HUES48 (cell line): Measurements from ENCODE around the gene ZNRF1.
A peak's percentile ranks its signal among the peaks of the same experiment; 100 is the strongest.

Experiments used
- H3K27ac ChIP-seq: one replicate; pipeline ENCODE4 v1.7.0; 2013; ENCODE audit warnings: low read depth, low read length, inconsistent platforms
- H3K27me3 ChIP-seq: 2 replicates; pipeline ENCODE4 v1.6.1; 2013; ENCODE audit warnings: mild to moderate bottlenecking, low read length; ENCODE audit not compliant: control insufficient read depth, insufficient read depth
- H3K36me3 ChIP-seq: 2 replicates; pipeline ENCODE4 v1.6.1; 2013; ENCODE audit warnings: low read length; ENCODE audit not compliant: control insufficient read depth, insufficient read depth
- H3K4me1 ChIP-seq: 2 replicates; pipeline ENCODE4 v1.6.1; 2013; ENCODE audit warnings: mild to moderate bottlenecking, low read length; ENCODE audit not compliant: control insufficient read depth, insufficient read depth
- H3K4me3 ChIP-seq: 2 replicates; pipeline ENCODE4 v1.5.1; 2013; ENCODE audit warnings: mild to moderate bottlenecking, low read depth, low read length
- H3K9ac ChIP-seq: 2 replicates; pipeline ENCODE4 v1.6.1; 2013; ENCODE audit warnings: mild to moderate bottlenecking, low read depth, low read length, moderate library complexity
- H3K9me3 ChIP-seq: 2 replicates; pipeline ENCODE4 v1.6.1; 2013; ENCODE audit warnings: low read length; ENCODE audit not compliant: control insufficient read depth, insufficient read depth

The ZNRF1 gene

DNA sequence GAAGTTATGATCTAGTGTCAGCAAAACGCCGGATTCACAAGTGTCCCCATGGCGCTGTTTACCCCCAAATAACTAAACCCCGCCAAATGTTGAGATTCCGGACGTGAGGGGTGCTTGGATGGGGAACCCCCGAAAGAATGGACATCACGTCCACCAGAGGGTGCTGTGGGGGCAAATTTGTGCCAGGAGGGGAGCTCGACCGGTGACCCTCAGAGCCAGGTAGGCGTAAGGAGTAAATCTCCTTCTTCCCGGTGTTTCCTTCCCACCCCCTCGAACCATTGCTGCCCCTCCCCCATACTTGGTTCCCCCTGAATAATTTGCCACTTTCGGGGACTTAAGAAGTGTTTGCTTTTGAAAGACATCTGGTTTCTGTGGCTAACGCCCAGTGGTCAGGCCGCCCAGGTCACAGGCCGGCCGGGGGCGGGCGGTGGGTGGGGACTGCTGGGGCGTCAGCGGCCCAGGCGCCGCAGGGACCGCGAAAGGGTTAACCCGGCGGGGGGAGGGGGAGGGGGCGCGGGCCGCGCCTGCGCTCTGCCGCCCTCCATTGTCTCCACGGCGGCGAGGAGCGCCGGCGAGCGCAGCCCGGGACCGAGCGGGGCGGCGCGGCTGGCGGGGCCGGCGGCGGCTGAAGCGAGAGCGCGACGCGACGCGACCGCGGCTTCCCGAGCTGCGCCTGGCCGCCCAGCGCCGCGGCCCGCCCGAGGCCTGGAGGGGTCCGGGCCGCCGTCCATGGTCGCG, at the start of gene ZNRF1:
TSS of gene ZNRF1 (plus strand) at position 544 of the 738 bp plus-strand sequence. CDS start 648 bp downstream, outside the sequence.
- H3K9ac ChIP-seq = peak within 1 kb of the TSS; percentile 60
- H3K36me3 ChIP-seq = no peaks in the 10 kb centered on the region
- no peaks in the 10 kb centered on the region for H3K9me3 ChIP-seq
- H3K27me3 ChIP-seq = peaks cover 7% of the 10 kb centered on the region
- H3K27ac ChIP-seq = peak within 1 kb of the TSS; percentile 75
- peak within 1 kb of the TSS; percentile 76 for H3K4me3 ChIP-seq
- peaks cover 32% of the 10 kb centered on the region for H3K4me1 ChIP-seq

DNA sequence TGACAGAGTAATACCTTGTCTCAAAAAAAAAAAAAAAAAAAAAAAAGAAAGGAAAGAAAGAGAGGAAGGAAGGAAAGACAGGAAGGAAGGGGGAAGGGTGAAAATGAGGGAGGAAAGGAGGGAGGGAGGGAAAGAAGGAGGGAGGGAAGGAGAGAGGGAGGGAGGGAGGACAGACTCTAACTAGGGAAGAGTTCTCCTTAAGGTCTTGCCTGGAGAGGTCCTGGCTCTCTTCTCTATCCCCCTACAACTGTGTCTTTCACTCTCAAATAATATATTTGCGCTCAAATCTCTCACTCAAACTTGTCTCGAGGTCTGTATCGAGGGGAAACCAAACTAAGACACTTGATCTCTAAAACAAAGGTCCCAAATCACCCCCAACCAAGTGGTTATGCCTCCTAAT, 49.5 kb upstream of the ZNRF1 start:
- Histone ChIP-seq H3K4me1 (no peaks in the 10 kb centered on the region), H3K27me3 (no peaks in the 10 kb centered on the region), H3K36me3 (peaks cover 64% of the 10 kb centered on the region), H3K27ac (no peak overlapping the region), H3K4me3 (no peak overlapping the region), H3K9me3 (no peaks in the 10 kb centered on the region), H3K9ac (no peak overlapping the region)

DNA sequence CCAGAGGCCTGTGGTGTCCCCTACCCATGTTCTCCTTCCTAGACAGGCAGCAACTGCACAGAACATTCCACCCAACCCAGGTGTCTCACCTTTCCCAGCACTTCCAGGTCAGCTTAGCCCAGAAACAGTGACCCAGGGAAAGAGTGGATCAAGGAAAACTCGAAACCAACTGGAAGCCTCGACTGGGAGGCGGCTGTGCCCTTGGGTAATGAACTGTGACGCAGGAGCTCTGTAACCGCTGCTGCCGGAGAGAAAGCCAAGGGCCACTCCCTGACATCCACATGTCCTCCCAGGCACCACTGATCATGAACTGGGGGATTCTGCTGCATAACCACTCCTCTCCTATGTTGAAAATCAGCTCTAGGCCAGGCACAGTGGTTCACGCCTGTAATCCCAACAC, 48.3 kb upstream of the ZNRF1 start:
- no peaks in the 10 kb centered on the region for H3K4me1 ChIP-seq
- H3K4me3 ChIP-seq = no peak overlapping the region
- peaks cover 68% of the 10 kb centered on the region for H3K36me3 ChIP-seq
- no peaks in the 10 kb centered on the region for H3K27me3 ChIP-seq
- H3K9me3 ChIP-seq = no peaks in the 10 kb centered on the region
- no peak overlapping the region for H3K9ac ChIP-seq
- no peak overlapping the region for H3K27ac ChIP-seq

DNA sequence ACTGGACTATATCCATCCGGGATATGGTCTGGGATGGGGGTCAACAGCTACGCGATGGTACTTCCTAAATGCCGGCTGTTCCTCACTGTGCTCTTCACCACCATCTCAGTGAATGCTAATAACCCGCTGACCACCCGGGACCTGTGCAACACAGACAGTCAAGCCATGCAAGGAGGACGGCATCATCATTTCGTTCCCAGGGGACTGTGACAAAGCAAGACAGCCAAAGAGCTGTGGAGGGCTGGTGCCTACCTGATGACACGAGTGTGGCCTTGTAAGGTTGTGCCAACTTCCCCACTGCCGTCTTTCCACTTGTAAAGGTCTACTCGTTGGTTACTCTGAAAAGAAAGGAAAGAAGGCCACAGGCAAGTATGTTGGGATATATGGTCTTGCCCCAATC, 47.6 kb upstream of the ZNRF1 start:
- peaks cover 71% of the 10 kb centered on the region for H3K36me3 ChIP-seq
- no peak overlapping the region for H3K27ac ChIP-seq
- no peaks in the 10 kb centered on the region for H3K27me3 ChIP-seq
- no peak overlapping the region for H3K9ac ChIP-seq
- no peaks in the 10 kb centered on the region for H3K9me3 ChIP-seq
- peaks cover 3% of the 10 kb centered on the region; the same call in 1 of the 2 replicates for H3K4me1 ChIP-seq
- no peak overlapping the region for H3K4me3 ChIP-seq

DNA sequence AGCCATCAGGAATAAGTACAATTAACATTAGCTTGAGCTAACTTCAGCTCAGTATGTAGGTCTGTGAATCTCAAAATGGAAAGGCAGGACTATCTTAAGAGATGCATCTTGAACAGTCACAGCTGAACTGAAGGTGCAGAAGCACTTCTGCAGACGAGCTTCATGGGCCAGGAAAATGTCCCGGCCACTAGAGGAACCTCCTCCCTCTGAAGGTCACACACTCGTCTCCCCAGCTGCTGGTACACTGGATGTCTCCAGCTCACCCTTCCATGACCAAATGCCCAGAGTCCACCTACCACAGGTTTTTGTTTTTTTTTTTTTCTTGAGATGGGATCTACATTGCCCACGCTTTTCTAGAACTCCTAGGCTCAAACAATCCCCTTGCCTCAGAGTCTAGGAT, 47.1 kb upstream of the ZNRF1 start:
- Histone ChIP-seq H3K9ac (no peak overlapping the region), H3K9me3 (no peaks in the 10 kb centered on the region), H3K4me3 (no peak overlapping the region), H3K4me1 (peaks cover 8% of the 10 kb centered on the region), H3K27ac (no peak overlapping the region), H3K27me3 (no peaks in the 10 kb centered on the region), H3K36me3 (peaks cover 71% of the 10 kb centered on the region)

DNA sequence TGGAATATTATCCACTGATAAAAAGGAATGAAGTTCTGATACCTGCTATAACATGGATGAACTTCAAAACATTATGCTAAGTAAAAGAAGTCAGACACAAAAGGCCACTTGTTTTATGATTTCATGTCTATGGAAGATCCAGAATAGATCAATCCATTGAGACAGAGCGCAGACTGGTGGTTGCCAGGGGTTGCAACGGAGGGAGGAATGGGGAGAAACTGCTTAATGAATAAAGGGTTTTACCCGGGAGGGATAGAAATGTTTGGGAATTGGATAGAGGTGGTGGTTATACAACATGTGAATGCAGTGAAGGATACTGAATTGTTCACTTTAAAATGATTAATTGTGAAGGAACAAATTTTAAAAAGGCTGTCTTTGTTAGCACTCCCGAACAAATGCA, 44.1 kb upstream of the ZNRF1 start:
- Histone ChIP-seq H3K9me3 (no peaks in the 10 kb centered on the region), H3K4me1 (peaks cover 18% of the 10 kb centered on the region), H3K9ac (no peak overlapping the region), H3K27ac (no peak overlapping the region), H3K4me3 (no peak overlapping the region), H3K36me3 (peaks cover 59% of the 10 kb centered on the region), H3K27me3 (no peaks in the 10 kb centered on the region)

DNA sequence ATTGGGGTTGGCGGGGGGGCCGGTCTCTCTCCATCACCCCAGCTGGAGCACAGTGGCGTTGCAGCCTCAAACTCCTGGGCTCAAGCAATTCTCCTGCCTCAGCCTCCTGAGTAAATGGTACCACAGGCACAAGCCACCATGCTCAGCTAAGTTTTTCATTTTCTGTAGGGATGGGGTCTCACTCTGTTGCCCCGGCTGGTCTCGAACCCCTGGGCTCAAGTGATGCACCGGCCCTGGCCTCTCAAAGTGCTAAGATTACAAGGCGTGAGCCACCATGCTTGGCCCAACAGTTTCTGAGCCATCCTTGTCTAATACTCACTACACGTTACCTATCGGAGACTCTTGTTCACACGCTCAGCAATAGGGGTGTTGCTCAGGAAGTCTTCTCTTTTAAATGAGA, 25.5 kb upstream of the ZNRF1 start:
- Histone ChIP-seq H3K36me3 (peaks cover 13% of the 10 kb centered on the region), H3K4me1 (no peaks in the 10 kb centered on the region), H3K4me3 (no peak overlapping the region), H3K27me3 (no peaks in the 10 kb centered on the region), H3K27ac (no peak overlapping the region), H3K9me3 (no peaks in the 10 kb centered on the region), H3K9ac (no peak overlapping the region)

DNA sequence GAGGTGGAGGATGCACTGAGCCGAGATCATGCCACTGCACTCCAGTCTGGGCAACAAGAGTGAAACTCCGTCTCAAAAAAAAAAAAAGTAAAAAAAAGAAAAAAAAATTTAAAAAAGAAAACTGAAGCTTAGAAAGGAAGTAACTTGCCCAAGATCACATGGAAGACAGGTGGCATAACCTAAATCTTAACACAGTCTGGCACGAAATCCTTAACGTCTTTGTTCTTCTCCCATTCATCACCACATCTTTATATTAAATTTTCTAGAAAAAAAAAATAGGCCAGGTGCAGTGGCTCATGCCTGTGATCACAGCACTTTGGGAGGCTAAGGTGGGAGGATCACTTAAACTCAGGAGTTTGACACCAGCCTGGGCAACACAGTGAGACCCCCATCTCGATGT, 23.2 kb upstream of the ZNRF1 start:
- Histone ChIP-seq H3K4me3 (no peak overlapping the region), H3K4me1 (no peaks in the 10 kb centered on the region), H3K9ac (no peak overlapping the region), H3K27ac (no peak overlapping the region), H3K27me3 (no peaks in the 10 kb centered on the region), H3K36me3 (peaks cover 20% of the 10 kb centered on the region), H3K9me3 (no peaks in the 10 kb centered on the region)

DNA sequence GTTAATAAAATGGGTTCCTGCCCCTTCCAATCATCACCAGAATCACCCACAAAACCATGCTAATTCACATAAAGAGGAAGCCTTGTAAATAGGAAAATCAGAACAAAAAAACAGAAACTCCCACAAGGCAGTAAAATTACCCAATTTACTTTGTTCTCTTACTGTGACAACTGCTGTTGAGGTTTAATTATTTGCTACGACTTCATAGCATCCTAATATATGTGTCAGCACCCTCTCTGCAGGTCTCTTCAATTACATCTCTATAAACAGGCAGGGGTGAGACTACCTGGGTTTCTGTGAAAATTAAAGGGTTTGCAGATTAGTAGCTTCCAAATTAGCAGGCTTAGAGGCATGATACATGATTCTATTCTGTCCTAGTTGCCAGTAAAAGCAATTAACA, 16.6 kb upstream of the ZNRF1 start:
- no peak overlapping the region for H3K27ac ChIP-seq
- H3K4me1 ChIP-seq = no peaks in the 10 kb centered on the region
- H3K4me3 ChIP-seq = no peak overlapping the region

DNA sequence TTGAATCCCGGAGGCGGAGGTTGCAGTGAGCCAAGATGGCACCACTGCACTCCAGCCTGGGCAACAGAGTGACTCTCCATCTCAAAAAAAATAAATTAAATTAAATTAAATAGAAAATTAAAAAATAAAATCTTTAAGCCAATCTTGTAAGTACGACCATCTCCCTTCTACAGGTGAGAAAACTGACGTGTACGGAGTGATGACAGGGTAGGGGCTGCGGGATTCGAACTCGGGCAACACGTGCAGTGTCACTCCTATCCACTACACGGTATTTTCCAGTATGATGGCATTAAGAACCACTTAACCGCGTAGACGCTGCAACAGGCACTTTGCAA, 14.7 kb upstream of the ZNRF1 start:
- peak overlapping the region; percentile 86 for H3K27ac ChIP-seq

More for the DNA sequence above, 16.6 kb upstream of the ZNRF1 start:
- Histone ChIP-seq H3K9me3 (no peaks in the 10 kb centered on the region), H3K9ac (no peak overlapping the region), H3K36me3 (peaks cover 10% of the 10 kb centered on the region), H3K27me3 (no peaks in the 10 kb centered on the region)

DNA sequence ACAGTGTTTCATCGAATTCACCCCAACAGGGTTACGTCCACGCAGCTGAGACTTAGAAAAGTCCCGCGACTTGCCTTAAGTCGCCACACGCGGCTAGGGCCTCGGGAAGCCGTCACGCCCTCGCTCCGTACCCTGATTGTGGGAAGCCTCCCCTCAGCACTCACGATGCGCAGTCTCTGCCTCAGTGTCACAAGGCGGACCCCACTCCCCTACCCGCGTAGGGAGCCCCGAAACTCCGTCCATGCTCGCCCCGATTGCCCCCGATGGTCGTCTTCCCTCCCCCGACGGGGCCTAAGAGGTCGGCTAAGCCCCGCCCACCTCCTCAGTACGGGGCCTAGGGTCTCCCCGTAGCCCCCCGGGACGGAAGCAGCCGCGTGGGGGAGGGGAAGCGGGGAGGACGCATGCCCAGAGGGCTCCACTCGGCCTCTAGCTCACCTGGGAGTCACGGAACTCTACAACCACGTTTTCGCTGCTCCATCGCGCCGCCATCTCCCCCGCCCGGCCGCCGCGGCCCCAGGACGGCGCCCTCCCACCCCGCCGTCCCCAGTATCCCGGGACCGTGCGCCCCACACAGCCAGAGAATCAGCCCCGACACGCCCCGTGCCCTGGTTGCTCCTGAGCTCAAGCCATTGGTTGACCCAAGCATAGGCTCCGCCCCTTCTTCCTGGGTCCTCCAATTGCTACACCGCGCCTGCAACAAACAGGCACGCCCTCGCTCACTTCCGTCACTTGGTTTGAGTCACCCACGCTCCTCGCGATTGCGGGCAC, 14.1 kb upstream of the ZNRF1 start, which contains the start of gene WDR59:
TSS of gene WDR59 (minus strand) at position 595 of the 768 bp plus-strand sequence. CDS start at position 489, 106 bp downstream.
- Histone ChIP-seq H3K27ac (peak within 1 kb of the TSS; percentile 86), H3K27me3 (no peaks in the 10 kb centered on the region), H3K4me3 (peak within 1 kb of the TSS; percentile 98), H3K9me3 (no peaks in the 10 kb centered on the region), H3K9ac (peak within 1 kb of the TSS; percentile 85), H3K36me3 (no peaks in the 10 kb centered on the region), H3K4me1 (no peaks in the 10 kb centered on the region)

More for the DNA sequence above, 14.7 kb upstream of the ZNRF1 start:
- Histone ChIP-seq H3K36me3 (no peaks in the 10 kb centered on the region), H3K4me3 (peak overlapping the region; percentile 98), H3K4me1 (no peaks in the 10 kb centered on the region), H3K9me3 (no peaks in the 10 kb centered on the region), H3K9ac (peak overlapping the region; percentile 85), H3K27me3 (no peaks in the 10 kb centered on the region)
